RWPE1 (cell line): Measurements from ENCODE around the gene HPS1.

Experiments
- CTCF ChIA-PET: fragments of 350-600 bp; sonication (Branson Sonifier 250); formaldehyde crosslinking; extraction: SDS; loops from one replicate; lab custom pipeline; 2021; lab: Yijun Ruan, JAX
- POLR2A ChIA-PET: fragments of 400-600 bp; formaldehyde crosslinking; extraction: SDS; loops from one replicate; lab custom pipeline; 2020; ENCODE audit warnings: antibody characterized with exemption; ENCODE audit not compliant: low non-redundant PET; lab: Yijun Ruan, JAX
- DNase-seq: peaks from one replicate; pipeline ENCODE4 v3.0.0; 2012; ENCODE audit warnings: low spot score
- H3K27ac ChIP-seq: fragments of 450-650 bp; 2 replicates; pipeline ENCODE4 v1.5.1; 2017
- TF ChIP-seq, protein P1 (sequence below): fragments of 450-650 bp; conservative IDR thresholded peaks from 2 replicates; pipeline ENCODE4 v1.5.1; 2017; ENCODE audit warnings: low read depth, mild to moderate bottlenecking

HPS1 gene

DNA sequence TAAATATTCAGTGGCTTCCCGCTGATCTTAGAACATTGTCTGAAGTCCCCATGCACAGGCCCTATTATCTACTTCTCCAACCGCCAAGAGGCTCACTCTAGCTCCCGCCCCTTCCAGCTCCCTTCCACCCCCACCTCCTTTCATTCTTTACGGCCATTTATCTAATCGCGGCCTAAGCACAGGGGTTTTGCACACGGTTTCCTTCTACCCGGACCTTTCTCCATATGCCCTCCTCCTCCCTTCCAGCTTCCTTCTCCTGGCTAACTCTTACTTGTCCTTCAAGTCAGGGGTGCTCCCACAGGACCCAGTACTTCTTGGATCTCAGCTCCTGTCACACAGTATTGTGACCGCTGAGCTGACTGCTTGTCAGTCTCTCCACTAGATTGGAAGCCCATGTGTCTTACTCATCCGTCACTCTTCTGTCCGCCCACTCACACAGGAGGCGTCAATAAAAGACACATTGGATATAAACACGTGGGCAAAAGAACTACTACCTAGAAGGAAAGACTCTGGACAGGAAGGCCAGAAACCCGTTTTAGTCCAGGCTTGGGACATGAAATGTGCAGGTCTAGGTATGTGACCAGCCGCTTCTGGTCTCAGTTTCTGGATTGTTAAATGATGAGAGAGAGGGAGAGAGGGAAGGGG is 20.2 kb upstream of the HPS1 start:
- CTCF ChIA-PET, result interaction anchor here (0.5 to 2.3 kb wide), 29 partner anchors 11 to 1420 kb away, joined by 3 to 12 read pairs (median 3); no protein-coding TSS in a partner anchor
- POLR2A ChIA-PET, result interaction anchor here (0.6 kb wide), 1 partner anchor 21 kb away, joined by 3 read pairs; no protein-coding TSS in a partner anchor
- H3K27ac ChIP-seq, result no peak overlapping the region
- no peak for DNase-seq
- TF ChIP-seq, protein P1, sequence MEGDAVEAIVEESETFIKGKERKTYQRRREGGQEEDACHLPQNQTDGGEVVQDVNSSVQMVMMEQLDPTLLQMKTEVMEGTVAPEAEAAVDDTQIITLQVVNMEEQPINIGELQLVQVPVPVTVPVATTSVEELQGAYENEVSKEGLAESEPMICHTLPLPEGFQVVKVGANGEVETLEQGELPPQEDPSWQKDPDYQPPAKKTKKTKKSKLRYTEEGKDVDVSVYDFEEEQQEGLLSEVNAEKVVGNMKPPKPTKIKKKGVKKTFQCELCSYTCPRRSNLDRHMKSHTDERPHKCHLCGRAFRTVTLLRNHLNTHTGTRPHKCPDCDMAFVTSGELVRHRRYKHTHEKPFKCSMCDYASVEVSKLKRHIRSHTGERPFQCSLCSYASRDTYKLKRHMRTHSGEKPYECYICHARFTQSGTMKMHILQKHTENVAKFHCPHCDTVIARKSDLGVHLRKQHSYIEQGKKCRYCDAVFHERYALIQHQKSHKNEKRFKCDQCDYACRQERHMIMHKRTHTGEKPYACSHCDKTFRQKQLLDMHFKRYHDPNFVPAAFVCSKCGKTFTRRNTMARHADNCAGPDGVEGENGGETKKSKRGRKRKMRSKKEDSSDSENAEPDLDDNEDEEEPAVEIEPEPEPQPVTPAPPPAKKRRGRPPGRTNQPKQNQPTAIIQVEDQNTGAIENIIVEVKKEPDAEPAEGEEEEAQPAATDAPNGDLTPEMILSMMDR, result no peak

DNA sequence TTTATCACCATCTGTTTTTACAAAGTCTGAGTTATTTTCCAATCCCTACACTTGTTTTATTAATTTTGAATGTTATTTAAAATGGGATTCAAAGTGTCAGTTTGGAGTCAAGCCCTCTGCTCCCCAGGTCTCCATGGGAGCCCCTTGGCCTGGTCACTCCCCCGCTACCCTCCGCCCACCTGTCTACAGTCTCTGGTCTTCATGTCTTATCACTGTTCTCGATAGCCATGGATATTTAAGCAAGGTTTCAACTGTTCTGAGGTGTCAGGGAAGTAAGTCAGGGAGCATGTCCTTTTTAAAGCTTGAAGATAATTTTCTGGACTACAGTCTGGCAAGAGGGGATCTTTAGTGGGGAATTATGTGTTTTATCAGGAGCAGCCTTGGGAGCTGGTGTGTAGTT is 19.1 kb upstream of the HPS1 start:
- ChIA-PET POLR2A (interaction anchor here (0.6 kb wide), 1 partner anchor 106 kb away, joined by 5 read pairs; no protein-coding TSS in a partner anchor), CTCF (interaction anchor here (0.7 kb wide), 1 partner anchor 701 kb away, joined by 3 read pairs; no protein-coding TSS in a partner anchor)
- no peak overlapping the region for H3K27ac ChIP-seq
- DNase-seq, result no peak
- TF ChIP-seq, protein P1, result no peak

- ChIA-PET POLR2A (no interaction called here), CTCF (no interaction called here)
- H3K27ac ChIP-seq, result no peak overlapping the region
- no peak for DNase-seq
- TF ChIP-seq, protein P1, result no peak
Measured at GRCh38 chr10:98463976-98464754, 17.4 kb upstream of the HPS1 start.

DNA sequence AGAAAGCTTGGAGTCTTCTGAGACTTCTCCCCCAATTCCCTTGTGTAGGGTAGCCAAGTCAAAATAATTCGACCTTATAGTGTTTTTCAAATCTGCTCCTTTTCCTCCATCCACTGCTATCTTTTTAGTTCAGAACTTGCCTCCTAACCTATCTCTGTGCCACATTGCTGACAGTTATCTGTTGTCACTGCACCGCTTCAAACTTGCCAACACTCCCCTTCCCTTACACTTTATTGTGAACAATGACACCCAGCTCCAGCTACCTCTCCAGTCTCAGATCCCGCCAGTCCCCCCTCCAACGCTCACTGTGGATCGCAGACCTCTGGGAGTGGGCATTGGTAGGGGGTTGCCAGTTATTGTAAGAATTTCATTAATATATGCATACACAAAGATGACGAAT is 16.3 kb upstream of the HPS1 start:
- no peak overlapping the region for H3K27ac ChIP-seq
- DNase-seq, result no peak
- TF ChIP-seq, protein P1, result no peak
- ChIA-PET POLR2A (no interaction called here), CTCF (interaction anchor here (0.6 to 0.8 kb wide), 2 partner anchors 28 to 929 kb away, joined by 3 to 4 read pairs; no protein-coding TSS in a partner anchor)

GRCh38 chr10:98461500-98461842 is 14.7 kb upstream of the HPS1 start:
- ChIA-PET CTCF (interaction anchor here (1.2 kb wide), 1 partner anchor 785 kb away, joined by 3 read pairs; no protein-coding TSS in a partner anchor), POLR2A (no interaction called here)
- no peak overlapping the region for H3K27ac ChIP-seq
- no peak for DNase-seq
- TF ChIP-seq, protein P1, result no peak

DNA sequence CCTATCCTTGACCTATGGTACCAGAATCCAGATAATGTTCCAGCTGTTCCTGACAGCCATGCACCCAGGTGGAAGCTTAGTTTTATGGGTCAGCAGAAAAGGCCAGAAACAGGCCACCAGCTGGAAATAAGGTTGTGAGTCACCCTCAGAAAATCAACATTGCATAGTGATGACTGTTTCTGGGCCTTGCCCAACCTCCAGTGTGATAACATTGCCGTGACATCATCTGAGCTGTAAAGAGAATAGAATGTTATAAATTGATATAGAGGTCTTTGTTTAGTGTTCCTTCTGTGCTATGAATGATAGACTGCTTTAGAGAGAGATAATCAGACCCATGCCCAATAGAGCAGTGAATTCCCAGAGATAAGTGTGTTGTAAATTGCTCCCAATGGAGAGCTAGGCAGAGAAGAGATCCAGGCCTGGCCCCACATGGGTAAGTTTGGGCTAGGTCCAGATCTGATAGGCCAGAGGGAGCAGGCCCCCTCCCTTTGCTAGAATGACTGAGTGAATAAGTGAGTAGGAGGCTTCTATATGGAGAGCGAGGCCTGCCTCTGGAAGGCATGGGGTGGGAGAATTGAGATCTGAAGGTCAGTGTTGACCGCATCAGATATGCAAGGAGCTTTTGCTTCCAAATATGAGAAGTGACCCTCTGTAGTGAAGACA is 14.2 kb upstream of the HPS1 start:
- peak; percentile 90 for DNase-seq
- ChIA-PET CTCF (interaction anchor here (0.7 to 1.2 kb wide), 3 partner anchors 74 to 786 kb away, joined by 3 read pairs; no protein-coding TSS in a partner anchor), POLR2A (interaction anchor here (0.6 kb wide), 1 partner anchor 539 kb away, joined by 3 read pairs; no protein-coding TSS in a partner anchor)
- TF ChIP-seq, protein P1, result no peak
- H3K27ac ChIP-seq, result no peak overlapping the region
